ENCODE measurements around the gene YIPF1. TPM values are rescaled to one million over a fixed set of nuclear protein-coding genes. Genes with fewer than 3 reads are reported as not detected.

YIPF1 gene
- total RNA-seq, 1 donor from 2014 or later, result 37.3 TPM

DNA sequence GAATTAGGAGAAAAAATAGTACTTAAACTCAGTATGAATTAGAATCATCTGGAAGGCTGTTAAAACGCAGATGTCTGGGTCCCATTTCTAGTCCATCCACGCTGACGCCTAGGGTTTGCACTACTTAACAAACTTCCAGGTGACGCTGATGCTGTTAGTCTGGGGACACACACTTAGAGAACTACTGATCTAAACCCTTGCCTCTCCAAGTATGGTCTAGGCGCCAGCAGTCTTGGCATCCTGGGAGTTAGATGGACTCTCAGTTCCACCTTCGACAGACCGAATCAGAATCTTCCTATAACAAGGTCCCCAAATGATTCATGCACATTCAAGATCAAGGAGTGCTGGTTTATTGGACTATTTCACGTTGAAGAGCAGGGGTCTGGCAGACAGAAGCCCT, 15.9 kb upstream of the YIPF1 start:
- DNase-seq (ENCODE audit: low spot score, unreplicated experiment), result no peak

DNA sequence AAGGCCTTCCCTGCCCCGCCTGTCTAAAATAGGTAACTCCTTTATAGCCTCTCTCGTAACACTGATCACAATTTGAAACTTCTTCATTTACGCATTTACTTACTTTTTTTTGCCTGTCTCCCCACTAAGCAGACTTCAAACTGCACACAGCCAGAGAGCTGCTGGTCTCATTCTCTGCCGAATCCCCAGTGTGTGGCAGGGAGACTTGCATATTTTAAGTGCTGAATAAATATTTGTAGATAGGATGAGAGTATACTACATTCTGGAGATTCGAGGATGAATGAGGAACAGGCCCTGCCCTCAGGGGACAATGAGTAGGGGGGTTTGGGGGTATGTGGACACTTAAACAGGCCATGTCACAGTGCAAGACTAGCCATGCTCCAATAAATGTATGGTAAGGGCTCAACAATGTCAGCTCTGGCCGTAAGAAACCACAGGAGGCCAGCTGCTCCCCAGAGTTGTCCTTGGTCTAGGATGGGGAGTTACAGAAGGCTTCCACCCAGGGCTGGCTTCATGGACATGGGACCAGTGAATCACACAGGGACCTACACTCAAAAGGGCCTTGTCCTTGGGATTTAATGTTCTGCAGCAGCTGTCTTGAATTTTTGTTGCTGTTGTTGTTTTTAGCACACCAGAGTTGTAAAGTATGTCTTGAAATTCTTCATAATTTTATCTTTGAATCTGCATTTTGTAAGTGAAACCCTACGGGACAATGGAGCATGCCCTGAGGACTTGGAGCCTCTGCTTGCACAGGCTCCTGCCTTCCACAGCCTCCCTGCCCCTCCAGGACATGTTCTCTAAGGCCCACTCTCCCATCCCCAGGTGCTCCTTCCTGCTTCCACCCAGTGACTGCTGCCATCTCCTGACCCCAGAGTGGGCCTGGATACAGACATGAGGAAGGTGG, 12.9 kb upstream of the YIPF1 start:
- peaks cover 2% of the 10 kb centered on the region for H3K4me1 Mint-ChIP-seq (ENCODE audit: low read depth)
- TF ChIP-seq, protein P1, sequence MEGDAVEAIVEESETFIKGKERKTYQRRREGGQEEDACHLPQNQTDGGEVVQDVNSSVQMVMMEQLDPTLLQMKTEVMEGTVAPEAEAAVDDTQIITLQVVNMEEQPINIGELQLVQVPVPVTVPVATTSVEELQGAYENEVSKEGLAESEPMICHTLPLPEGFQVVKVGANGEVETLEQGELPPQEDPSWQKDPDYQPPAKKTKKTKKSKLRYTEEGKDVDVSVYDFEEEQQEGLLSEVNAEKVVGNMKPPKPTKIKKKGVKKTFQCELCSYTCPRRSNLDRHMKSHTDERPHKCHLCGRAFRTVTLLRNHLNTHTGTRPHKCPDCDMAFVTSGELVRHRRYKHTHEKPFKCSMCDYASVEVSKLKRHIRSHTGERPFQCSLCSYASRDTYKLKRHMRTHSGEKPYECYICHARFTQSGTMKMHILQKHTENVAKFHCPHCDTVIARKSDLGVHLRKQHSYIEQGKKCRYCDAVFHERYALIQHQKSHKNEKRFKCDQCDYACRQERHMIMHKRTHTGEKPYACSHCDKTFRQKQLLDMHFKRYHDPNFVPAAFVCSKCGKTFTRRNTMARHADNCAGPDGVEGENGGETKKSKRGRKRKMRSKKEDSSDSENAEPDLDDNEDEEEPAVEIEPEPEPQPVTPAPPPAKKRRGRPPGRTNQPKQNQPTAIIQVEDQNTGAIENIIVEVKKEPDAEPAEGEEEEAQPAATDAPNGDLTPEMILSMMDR (IDR thresholded peaks at IDR 0.05; ENCODE audit: unreplicated experiment), result no peak
- no peak overlapping the region for H3K4me3 Mint-ChIP-seq (ENCODE audit: low read depth)
- DNase-seq (ENCODE audit: low spot score, unreplicated experiment), result no peak
- H3K27me3 Mint-ChIP-seq, result no peaks in the 10 kb centered on the region
- H3K9me3 Mint-ChIP-seq (ENCODE audit: low read depth), result no peaks in the 10 kb centered on the region
- no peaks in the 10 kb centered on the region for H3K36me3 Mint-ChIP-seq (ENCODE audit: insufficient read depth)
- H3K27ac Mint-ChIP-seq, result peak overlapping the region; percentile 17

More for the DNA sequence above, 15.9 kb upstream of the YIPF1 start:
- peaks cover 14% of the 10 kb centered on the region for H3K4me1 Mint-ChIP-seq (ENCODE audit: low read depth)
- TF ChIP-seq, protein P1 (IDR thresholded peaks at IDR 0.05; ENCODE audit: unreplicated experiment), result no peak
- no peaks in the 10 kb centered on the region for H3K27me3 Mint-ChIP-seq
- no peaks in the 10 kb centered on the region for H3K36me3 Mint-ChIP-seq (ENCODE audit: insufficient read depth)
- no peak overlapping the region for H3K27ac Mint-ChIP-seq
- no peak overlapping the region for H3K4me3 Mint-ChIP-seq (ENCODE audit: low read depth)
- H3K9me3 Mint-ChIP-seq (ENCODE audit: low read depth), result no peaks in the 10 kb centered on the region

DNA sequence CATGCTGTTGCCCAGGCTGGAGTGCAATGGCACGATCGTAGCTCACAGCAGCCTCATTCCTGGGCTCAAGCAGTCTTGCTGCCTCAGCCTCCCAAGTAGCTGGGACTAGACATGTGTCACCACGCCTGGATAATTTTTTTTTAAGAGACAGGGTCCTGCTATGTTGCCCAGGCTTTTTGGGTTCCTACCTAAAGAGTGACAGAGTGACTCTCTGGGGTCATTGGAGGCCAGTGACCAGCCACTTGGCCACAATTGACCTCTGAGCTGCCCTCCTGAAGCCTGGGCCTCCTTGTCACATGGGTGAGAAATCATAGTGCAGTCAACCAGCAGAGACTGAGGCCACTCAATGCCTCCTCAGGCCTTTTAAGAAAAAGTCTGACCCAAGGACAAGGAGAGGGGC, 10.1 kb upstream of the YIPF1 start:
- Mint-ChIP-seq H3K27ac (no peak overlapping the region), H3K9me3 (ENCODE audit: low read depth) (no peaks in the 10 kb centered on the region), H3K4me1 (ENCODE audit: low read depth) (peaks cover 4% of the 10 kb centered on the region), H3K4me3 (ENCODE audit: low read depth) (no peak overlapping the region), H3K36me3 (ENCODE audit: insufficient read depth) (no peaks in the 10 kb centered on the region), H3K27me3 (no peaks in the 10 kb centered on the region)
- TF ChIP-seq, protein P1 (IDR thresholded peaks at IDR 0.05; ENCODE audit: unreplicated experiment), result no peak
- no peak for DNase-seq (ENCODE audit: low spot score, unreplicated experiment)

DNA sequence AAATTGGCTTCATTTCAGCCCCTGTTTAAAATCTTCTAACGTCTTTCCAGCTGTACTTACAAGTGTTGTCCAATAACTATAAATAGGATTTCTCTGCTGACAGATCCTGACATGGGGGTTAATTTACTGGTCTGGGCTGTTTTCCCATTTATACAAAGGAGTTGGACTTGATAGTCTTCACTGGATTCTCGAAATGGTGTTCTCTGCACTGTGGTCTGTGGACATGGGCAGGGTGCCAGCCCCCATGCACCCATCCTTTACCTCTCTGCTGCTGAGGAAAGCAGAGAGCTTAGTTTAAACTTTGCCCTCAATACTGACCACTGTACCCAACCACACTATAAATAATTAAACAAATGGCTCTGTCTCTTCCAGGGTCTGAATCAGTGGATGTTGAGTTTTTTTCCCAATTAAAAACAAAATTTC, 9.6 kb upstream of the YIPF1 start:
- Mint-ChIP-seq H3K4me1 (ENCODE audit: low read depth) (peaks cover 6% of the 10 kb centered on the region), H3K4me3 (ENCODE audit: low read depth) (no peak overlapping the region), H3K36me3 (ENCODE audit: insufficient read depth) (no peaks in the 10 kb centered on the region), H3K27me3 (no peaks in the 10 kb centered on the region), H3K27ac (no peak overlapping the region), H3K9me3 (ENCODE audit: low read depth) (no peaks in the 10 kb centered on the region)
- DNase-seq (ENCODE audit: low spot score, unreplicated experiment), result no peak
- TF ChIP-seq, protein P1 (IDR thresholded peaks at IDR 0.05; ENCODE audit: unreplicated experiment), result no peak

DNA sequence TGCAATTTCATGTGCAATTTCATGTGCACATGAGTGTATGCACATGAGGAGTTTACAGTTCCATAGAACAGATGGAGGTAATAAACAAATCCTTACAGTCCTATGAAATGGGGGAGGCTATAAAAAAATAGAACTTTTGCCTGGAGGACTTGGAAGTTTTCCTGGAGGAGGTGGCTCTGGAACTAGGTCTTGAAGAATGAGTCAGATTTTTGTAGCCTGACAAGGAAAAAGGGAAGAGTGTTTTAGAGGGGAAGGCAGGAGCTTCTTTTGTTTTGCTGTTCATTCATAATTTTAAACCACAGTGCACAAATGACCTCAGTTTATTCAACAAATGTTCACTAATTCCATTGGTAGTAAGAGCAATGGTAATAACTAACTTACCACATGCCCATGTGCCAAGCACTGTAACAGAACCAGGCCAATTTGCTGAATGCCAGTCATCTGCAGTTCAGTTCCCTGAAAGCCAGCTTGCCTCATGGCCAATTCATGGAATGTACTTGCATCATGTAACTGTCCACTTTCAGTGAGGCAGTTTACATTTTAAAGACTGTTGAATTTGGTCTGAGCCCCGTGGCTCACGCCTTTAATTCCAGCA, 7.1 kb upstream of the YIPF1 start:
- no peak overlapping the region for H3K4me3 Mint-ChIP-seq (ENCODE audit: low read depth)
- no peaks in the 10 kb centered on the region for H3K9me3 Mint-ChIP-seq (ENCODE audit: low read depth)
- no peak for DNase-seq (ENCODE audit: low spot score, unreplicated experiment)
- TF ChIP-seq, protein P1 (IDR thresholded peaks at IDR 0.05; ENCODE audit: unreplicated experiment), result no peak
- H3K36me3 Mint-ChIP-seq (ENCODE audit: insufficient read depth), result no peaks in the 10 kb centered on the region
- H3K4me1 Mint-ChIP-seq (ENCODE audit: low read depth), result peaks cover 11% of the 10 kb centered on the region
- no peak overlapping the region for H3K27ac Mint-ChIP-seq
- no peaks in the 10 kb centered on the region for H3K27me3 Mint-ChIP-seq
